Fibroblast of pulmonary artery (primary cell): ENCODE results near the gene FAM89B.

Source experiments
- DNase-seq: peaks from one replicate; pipeline ENCODE4 v3.0.0-alpha.2; 2010; ENCODE audit warnings: low read depth
- H3K4me3 ChIP-seq: replicated peaks from 2 replicates; pipeline ENCODE4 v1.5.1; 2011; ENCODE audit warnings: low read depth, mild to moderate bottlenecking, control low read depth, low read length, moderate library complexity
- TF ChIP-seq, protein P1 (sequence below): IDR thresholded peaks from 2 replicates; pipeline ENCODE4 v1.5.1; 2011; ENCODE audit warnings: mild to moderate bottlenecking, control low read depth, low read length, inconsistent platforms; ENCODE audit errors: missing control alignments

Gene FAM89B

DNA sequence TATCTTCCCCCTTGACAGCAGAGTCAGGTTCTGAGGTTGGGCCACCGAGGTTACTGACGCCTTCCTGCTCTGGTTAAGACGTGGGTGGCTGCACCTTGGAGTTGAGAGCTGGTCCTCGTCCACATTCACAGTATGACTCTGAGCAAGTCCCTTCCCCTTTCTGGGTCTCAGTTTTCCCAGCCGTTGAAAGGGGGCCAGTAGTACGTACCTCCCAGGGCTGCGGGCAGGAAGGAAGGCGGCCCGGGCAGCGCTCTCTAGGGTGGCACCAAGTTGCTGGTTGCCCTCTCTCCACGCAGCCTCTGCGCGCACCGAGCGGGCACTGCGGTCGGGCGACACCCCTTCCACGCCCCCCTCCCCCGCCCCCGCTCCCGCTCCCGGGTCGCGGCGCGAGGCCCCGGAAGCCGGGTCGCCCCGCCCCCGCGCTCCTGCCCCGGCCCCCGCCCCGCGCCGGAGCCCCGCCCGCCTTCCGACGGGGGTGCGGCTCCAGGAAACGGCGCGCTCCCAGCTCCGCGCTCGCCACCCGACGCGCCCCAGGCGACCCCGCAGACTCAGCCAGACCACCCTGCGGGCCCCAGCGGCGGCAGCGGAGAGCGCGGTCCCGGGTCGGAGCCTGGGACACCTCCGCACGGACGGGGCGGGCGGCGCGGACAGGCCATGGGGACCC, 3.4 kb downstream of the FAM89B start, which contains the start of gene EHBP1L1:
EHBP1L1 (plus strand) TSS at position 486 of the 664 bp plus-strand sequence. CDS start 250 bp downstream, outside the sequence.
- TF ChIP-seq, protein P1, sequence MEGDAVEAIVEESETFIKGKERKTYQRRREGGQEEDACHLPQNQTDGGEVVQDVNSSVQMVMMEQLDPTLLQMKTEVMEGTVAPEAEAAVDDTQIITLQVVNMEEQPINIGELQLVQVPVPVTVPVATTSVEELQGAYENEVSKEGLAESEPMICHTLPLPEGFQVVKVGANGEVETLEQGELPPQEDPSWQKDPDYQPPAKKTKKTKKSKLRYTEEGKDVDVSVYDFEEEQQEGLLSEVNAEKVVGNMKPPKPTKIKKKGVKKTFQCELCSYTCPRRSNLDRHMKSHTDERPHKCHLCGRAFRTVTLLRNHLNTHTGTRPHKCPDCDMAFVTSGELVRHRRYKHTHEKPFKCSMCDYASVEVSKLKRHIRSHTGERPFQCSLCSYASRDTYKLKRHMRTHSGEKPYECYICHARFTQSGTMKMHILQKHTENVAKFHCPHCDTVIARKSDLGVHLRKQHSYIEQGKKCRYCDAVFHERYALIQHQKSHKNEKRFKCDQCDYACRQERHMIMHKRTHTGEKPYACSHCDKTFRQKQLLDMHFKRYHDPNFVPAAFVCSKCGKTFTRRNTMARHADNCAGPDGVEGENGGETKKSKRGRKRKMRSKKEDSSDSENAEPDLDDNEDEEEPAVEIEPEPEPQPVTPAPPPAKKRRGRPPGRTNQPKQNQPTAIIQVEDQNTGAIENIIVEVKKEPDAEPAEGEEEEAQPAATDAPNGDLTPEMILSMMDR, result no peak
- peak; percentile 55 for DNase-seq
- H3K4me3 ChIP-seq, result peak within 1 kb of the TSS; percentile 65

DNA sequence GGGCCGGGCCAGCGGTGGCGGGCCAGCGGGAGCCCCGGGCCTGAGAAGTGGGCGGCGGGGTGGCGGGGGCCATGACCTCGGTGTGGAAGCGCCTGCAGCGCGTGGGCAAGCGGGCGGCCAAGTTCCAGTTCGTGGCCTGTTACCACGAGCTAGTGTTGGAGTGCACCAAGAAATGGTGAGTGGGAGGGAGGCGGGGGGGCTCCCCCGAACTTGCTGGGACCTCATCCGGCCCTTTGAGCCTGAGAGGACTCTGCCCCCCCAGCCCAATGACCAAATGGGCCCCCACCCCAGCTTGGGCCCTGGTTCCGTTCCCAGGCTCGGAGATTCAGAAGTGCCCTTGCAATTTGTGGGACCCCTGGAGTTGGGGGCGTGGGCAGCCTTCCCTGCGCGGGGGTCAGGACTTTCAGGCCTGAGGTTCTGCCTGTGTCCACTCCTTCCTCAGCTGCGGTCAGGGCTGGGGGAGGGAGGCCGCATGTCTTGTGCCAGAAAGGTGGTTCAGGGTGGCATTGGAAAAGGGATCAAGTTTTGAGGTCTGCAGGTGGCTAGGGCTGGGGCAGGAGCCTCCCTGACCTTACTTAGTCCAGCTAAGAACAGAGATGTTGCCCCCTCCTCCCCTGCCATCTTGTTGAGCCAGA, 4.0 kb downstream of the FAM89B start:
- no peak for DNase-seq
- TF ChIP-seq, protein P1, result no peak
- H3K4me3 ChIP-seq, result peak overlapping the region; percentile 65

DNA sequence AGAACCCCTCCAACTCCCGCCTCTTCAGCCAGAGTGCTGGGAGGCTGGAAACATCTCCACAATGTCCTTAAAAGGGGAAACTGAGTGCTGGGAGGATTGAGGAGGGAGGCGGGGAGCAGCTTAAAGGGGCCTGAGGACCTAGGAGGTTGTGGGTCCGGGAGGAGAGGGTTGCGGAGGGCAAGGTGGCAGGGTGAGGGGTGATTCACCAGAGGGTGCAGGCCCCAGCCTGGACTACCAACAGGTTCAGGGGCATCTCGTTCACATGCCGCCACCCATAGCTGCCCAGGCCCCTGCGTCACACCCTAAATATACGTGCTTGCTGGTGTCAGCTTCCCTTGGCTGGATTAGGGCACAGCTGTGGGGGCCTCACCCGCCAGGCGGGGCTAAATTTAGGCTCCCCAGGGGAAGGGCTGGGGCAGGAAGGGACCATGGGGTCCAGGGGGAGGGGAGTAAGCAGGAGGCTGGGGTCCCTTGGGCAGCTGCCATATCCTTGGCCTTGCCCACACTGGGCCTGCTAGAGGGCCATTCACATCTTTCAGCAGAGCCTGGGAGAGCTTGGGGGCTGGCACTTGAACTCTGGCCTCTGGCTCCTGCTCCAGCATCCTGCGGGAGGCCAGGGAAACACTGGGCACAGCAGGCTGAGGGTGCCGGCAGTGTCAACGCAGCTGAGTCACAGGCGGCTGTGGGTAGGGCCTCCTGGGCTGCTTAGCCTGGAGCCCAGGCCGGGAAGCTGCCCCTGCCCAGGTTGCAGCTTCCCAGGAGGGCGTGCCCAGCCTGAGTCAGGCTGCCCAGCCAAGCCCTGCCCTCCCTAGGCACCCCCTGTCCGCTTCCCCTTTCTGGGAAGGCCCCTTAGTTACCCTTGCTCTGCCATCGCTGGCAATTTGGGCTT, 4.8 kb downstream of the FAM89B start:
- TF ChIP-seq, protein P1, result no peak
- peak; percentile 51 for DNase-seq
- peak overlapping the region; percentile 65 for H3K4me3 ChIP-seq

DNA sequence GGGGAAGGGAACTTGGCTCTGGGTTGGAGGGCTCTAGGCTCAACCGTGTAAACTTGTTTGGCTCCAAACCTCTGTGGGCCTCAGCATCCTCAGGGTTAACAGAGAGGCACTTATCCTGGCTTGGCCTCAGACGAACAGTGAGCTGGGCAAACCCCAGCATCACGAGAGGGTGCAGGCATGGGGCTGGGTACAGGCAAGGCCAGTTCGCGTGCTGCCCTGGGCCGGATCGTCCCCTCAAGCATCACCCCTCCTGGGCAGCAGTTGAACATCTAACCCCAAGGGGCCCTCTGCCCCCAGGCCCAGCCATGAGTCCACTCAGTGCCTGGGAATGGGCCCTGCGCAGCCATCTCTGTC, 5.4 kb downstream of the FAM89B start:
- peak overlapping the region; percentile 65 for H3K4me3 ChIP-seq
- TF ChIP-seq, protein P1, result no peak
- DNase-seq, result no peak

DNA sequence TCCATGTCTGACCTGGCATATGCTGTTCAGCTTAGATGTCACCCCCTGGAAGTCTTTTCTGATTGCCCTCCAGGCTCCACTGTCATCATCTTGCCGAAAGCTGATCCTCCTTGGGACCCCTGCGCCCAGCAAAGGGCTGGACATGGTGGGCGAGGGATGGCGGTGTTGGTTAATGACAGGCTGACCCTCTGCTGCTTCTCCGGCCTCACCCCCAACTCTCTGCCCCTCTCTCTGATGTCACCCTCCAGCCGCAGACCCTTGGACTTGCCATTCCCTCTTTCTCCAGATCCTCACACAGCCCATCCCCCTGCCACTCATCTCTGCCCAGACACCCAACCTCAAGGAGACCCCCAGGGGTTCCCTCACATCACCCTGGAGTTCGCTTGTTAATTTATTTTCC, 5.8 kb downstream of the FAM89B start:
- H3K4me3 ChIP-seq, result no peak overlapping the region
- TF ChIP-seq, protein P1, result no peak

DNA sequence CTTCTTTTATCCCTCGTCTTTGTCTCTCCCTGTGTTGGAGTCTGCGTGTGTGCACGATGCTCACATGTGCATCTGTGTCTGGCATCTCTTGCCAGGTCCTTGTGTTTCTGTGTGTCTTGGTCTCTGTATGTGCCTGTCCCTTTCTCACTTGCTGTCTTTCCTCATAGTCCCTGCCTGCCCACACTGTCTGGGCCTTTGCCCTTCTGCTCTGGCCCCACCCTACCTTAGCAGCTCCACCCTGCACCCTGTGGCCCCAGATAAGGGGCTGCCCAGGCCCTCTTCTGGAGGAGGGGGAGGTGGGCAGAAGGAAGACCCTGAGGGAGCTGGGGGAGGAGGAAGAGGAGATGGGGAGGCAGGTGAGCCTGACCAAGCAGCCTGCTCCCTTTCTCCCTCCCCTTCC, 6.3 kb downstream of the FAM89B start:
- TF ChIP-seq, protein P1, result no peak
- no peak overlapping the region for H3K4me3 ChIP-seq
- no peak for DNase-seq

More for the DNA sequence above, 5.8 kb downstream of the FAM89B start:
- no peak for DNase-seq
